Measurements from ENCODE around the gene ABCB6. TPM values are rescaled to one million over a fixed set of nuclear protein-coding genes. Genes with fewer than 3 reads are reported as not detected.

The ABCB6 gene
- total and polyA plus RNA-seq, 10 of the 15 experiments (the other 5 are each of a cell fraction or from before 2014, with no cell fraction given): 2.3 to 22.1 (median 13.8) TPM

- Histone ChIP-seq H3K9ac (ENCODE audit: control insufficient read depth, insufficient read depth, low read length) (no peak overlapping the region), H3K36me3 (ENCODE audit: control insufficient read depth in 2 of 2, insufficient read depth in 2 of 2, low read length in 1 of 2) (peaks cover 12 to 32% of the 10 kb centered on the region in 2 experiments), H4K20me1 (ENCODE audit: control insufficient read depth, insufficient read depth) (no peaks in the 10 kb centered on the region; the same call in 1 of the 2 replicates), H3K4me3 (no peak overlapping the region), H3K4me2 (ENCODE audit: control insufficient read depth, insufficient read depth) (no peak overlapping the region), H2AFZ (ENCODE audit: control insufficient read depth, low read depth, low read length) (no peak overlapping the region), H3K27ac (ENCODE audit: control insufficient read depth, insufficient read depth) (no peak overlapping the region), H3K4me1 (ENCODE audit: control insufficient read depth, insufficient read depth, low read length) (peaks cover 16% of the 10 kb centered on the region), H3K9me3 (replicated peaks; ENCODE audit: control insufficient read depth, insufficient read depth, low read length) (no peaks in the 10 kb centered on the region), H3K27me3 (replicated peaks in 1 of 2; ENCODE audit: control insufficient read depth in 2 of 2, insufficient read depth in 2 of 2, low read length in 1 of 2) (no peaks in the 10 kb centered on the region), H3K79me2 (ENCODE audit: control insufficient read depth, insufficient read depth, low read length) (peaks cover 14% of the 10 kb centered on the region)
- FAIRE-seq: no peak
- WGBS (ENCODE audit: insufficient coverage, insufficient replicate concordance, low lambda C conversion rate, missing lambda C conversion rate): 93% methylated on average over 18 of the region's 18 CpGs
- TF ChIP-seq NFYA (IDR thresholded peaks at IDR 0.05; ENCODE audit: borderline replicate concordance, low read depth, low read length): no peak
- TF ChIP-seq NFXL1 (IDR thresholded peaks at IDR 0.05; ENCODE audit: borderline replicate concordance): no peak
- TF ChIP-seq EED (IDR thresholded peaks at IDR 0.05; ENCODE audit: low read depth): no peak
- TF ChIP-seq BHLHE40 (IDR thresholded peaks at IDR 0.05; ENCODE audit: borderline replicate concordance in 1 of 2, low read depth in 2 of 2, low read length in 1 of 2): no peak
- TF ChIP-seq TCF3 (IDR thresholded peaks at IDR 0.05; ENCODE audit: borderline replicate concordance, insufficient read depth, low read depth, low read length): no peak
- no peak for TF ChIP-seq WRNIP1 (IDR thresholded peaks at IDR 0.05; ENCODE audit: borderline replicate concordance, low read depth, low read length)
- no peak for TF ChIP-seq ATF3 (IDR thresholded peaks at IDR 0.05; ENCODE audit: borderline replicate concordance, extremely low read depth, low read depth, low read length)
- SMC1A ChIA-PET (ENCODE audit: uncharacterized antibody, unreplicated experiment): interaction anchor here (1.3 to 1.8 kb wide), 4 partner anchors 9 to 62 kb away, joined by 4 to 8 read pairs (median 4); partner anchors contain the start of genes ANKZF1, ATG9A and ZFAND2B
- DNase-seq (ENCODE audit: low read depth, low spot score): no peak
- BruUV-seq (replicated peaks): no TSS peak
- in situ Hi-C loops (cut with MboI) (no loop called here), intact Hi-C loops (cut with micrococcal nuclease; ENCODE audit: unreplicated experiment) (loop anchor here (2.0 kb wide), 1 partner anchor 75 kb away; no protein-coding TSS in a partner anchor)
- POLR2A ChIA-PET: interaction anchor here (0.7 to 3.8 kb wide), 4 partner anchors 9 to 44 kb away, joined by 3 to 21 read pairs (median 6); partner anchors contain the start of genes CNPPD1, GLB1L and STK16
- RAD21 ChIA-PET (ENCODE audit: unreplicated experiment): interaction anchor here (0.7 kb wide), 1 partner anchor 56 kb away, joined by 3 read pairs; no protein-coding TSS in a partner anchor
- ATAC-seq: no peak
- CTCF ChIA-PET: interaction anchor here (0.9 kb wide), 1 partner anchor 26 kb away, joined by 3 read pairs; no protein-coding TSS in a partner anchor
Measured at GRCh38 chr2:219219784-219220532, 1.2 kb upstream of the ABCB6 start.

Data from GM12878 (cell line).